IMR-90 (cell line): ENCODE results near the gene REPIN1. TPM values are rescaled to one million over a fixed set of nuclear protein-coding genes. Genes with fewer than 3 reads are reported as not detected.

ENCODE experiments used
- ATAC-seq: fragments of 200-7000 bp; cut with Tn5 transposase; 2 replicates; pipeline ENCODE4 v1.9.1; 2020; ENCODE audit warnings: low read depth, mild to moderate bottlenecking, moderate library complexity
- BruUV-seq: library from RNA; stranded (reverse); fragments of 400-500 nt; replicated peaks from 2 replicates; lab custom pipeline; 2021; lab: Mats Ljungman, UMichigan
- CTCF ChIA-PET: fragments of 300-600 bp; formaldehyde crosslinking; extraction: SDS; loops from one replicate; lab custom pipeline; 2021; ENCODE audit warnings: antibody characterized with exemption; lab: Yijun Ruan, JAX
- POLR2A ChIA-PET: fragments of 300-600 bp; sonication (Branson Sonifier 250); formaldehyde crosslinking; loops from one replicate; lab custom pipeline; 2022; ENCODE audit warnings: antibody characterized with exemption; ENCODE audit not compliant: unreplicated experiment; lab: Charles Lee
- DNase-seq: peaks from one replicate; pipeline ENCODE4 v3.0.0; 2013
- H2AFZ ChIP-seq: replicated peaks from 2 replicates; pipeline ENCODE3; 2013; ENCODE audit warnings: low read length, mild to moderate bottlenecking; ENCODE audit not compliant: poor library complexity
- H2AK5ac ChIP-seq: 2 replicates; pipeline ENCODE4 v1.6.1; 2013; ENCODE audit warnings: low read depth, low read length, inconsistent platforms
- H2AK9ac ChIP-seq: replicated peaks from 2 replicates; pipeline ENCODE3; 2013; ENCODE audit warnings: mild to moderate bottlenecking, low read depth, low read length, moderate library complexity; ENCODE audit not compliant: poor library complexity
- H2BK120ac ChIP-seq: 2 replicates; pipeline ENCODE4 v1.6.1; 2013; ENCODE audit warnings: low read depth, low read length, inconsistent platforms
- H2BK15ac ChIP-seq: 3 replicates; pipeline ENCODE4 v1.6.1; 2013; ENCODE audit warnings: low read depth, low read length, inconsistent platforms
- H2BK20ac ChIP-seq: 2 replicates; pipeline ENCODE4 v1.6.1; 2013; ENCODE audit warnings: low read depth, mild to moderate bottlenecking, inconsistent platforms, low read length, moderate library complexity
- H2BK5ac ChIP-seq: 2 replicates; pipeline ENCODE4 v1.6.1; 2013; ENCODE audit warnings: mild to moderate bottlenecking, low read depth, low read length, inconsistent platforms; ENCODE audit not compliant: poor library complexity, severe bottlenecking
- H3K14ac ChIP-seq: replicated peaks from 2 replicates; pipeline ENCODE4 v1.6.1; 2013; ENCODE audit warnings: low read depth, low read length, inconsistent platforms
- H3K18ac ChIP-seq: 2 replicates; pipeline ENCODE4 v1.6.1; 2013; ENCODE audit warnings: low read depth, low read length, control low read depth
- H3K23ac ChIP-seq: 2 replicates; pipeline ENCODE4 v1.6.1; 2013; ENCODE audit warnings: low read depth, low read length, inconsistent platforms
- H3K27ac ChIP-seq: 2 replicates; pipeline ENCODE4 v1.5.1; 2013; ENCODE audit warnings: mild to moderate bottlenecking, control low read depth, low read length; ENCODE audit not compliant: insufficient read depth
- H3K27me3 ChIP-seq: 2 replicates; pipeline ENCODE4 v1.6.1; 2013; ENCODE audit warnings: low read length; ENCODE audit not compliant: control insufficient read depth, insufficient read depth
- H3K36me3 ChIP-seq: 2 replicates; pipeline ENCODE4 v1.6.1; 2013; ENCODE audit warnings: low read length, mixed read lengths; ENCODE audit not compliant: control insufficient read depth, insufficient read depth
- H3K4ac ChIP-seq: 2 replicates; pipeline ENCODE4 v1.6.1; 2013; ENCODE audit warnings: low read depth, low read length, inconsistent platforms
- H3K4me1 ChIP-seq: 2 replicates; pipeline ENCODE4 v1.6.1; 2013; ENCODE audit warnings: low read length, mixed read lengths; ENCODE audit not compliant: control insufficient read depth, insufficient read depth
- H3K4me2 ChIP-seq: 2 replicates; pipeline ENCODE4 v1.6.1; 2013; ENCODE audit warnings: low read depth, mild to moderate bottlenecking, control low read depth, low read length, moderate library complexity
- H3K4me3 ChIP-seq: 2 replicates; pipeline ENCODE4 v1.5.1; 2013; ENCODE audit warnings: low read depth, mild to moderate bottlenecking, control low read depth, low read length, moderate library complexity; ENCODE audit not compliant: insufficient read depth
- H3K56ac ChIP-seq: 2 replicates; pipeline ENCODE4 v1.6.1; 2013; ENCODE audit warnings: low read length, inconsistent platforms; ENCODE audit not compliant: insufficient read depth; ENCODE audit errors: extremely low read depth
- H3K79me1 ChIP-seq, 2 experiments: 2 replicates each; pipeline ENCODE4 v1.6.1; 2013; ENCODE audit warnings: low read length in 2 of 2, inconsistent platforms in 1 of 2, low read depth in 1 of 2
- H3K9ac ChIP-seq: 2 replicates; pipeline ENCODE4 v1.6.1; 2013; ENCODE audit warnings: low read depth, low read length, control low read depth
- H3K9me1 ChIP-seq: 2 replicates; pipeline ENCODE4 v1.6.1; 2013; ENCODE audit warnings: low read length, inconsistent platforms; ENCODE audit not compliant: insufficient read depth
- H3K9me3 ChIP-seq: 2 replicates; pipeline ENCODE4 v1.6.1; 2013; ENCODE audit warnings: low read length; ENCODE audit not compliant: control insufficient read depth, insufficient read depth
- H4K20me1 ChIP-seq: 2 replicates; pipeline ENCODE4 v1.6.1; 2013; ENCODE audit warnings: low read length, inconsistent platforms; ENCODE audit not compliant: insufficient read depth
- H4K5ac ChIP-seq: 2 replicates; pipeline ENCODE4 v1.6.1; 2013; ENCODE audit warnings: mild to moderate bottlenecking, low read depth, low read length, control low read depth
- H4K8ac ChIP-seq, 2 experiments: 2 replicates each; pipeline ENCODE4 v1.6.1; 2013; ENCODE audit warnings: low read depth in 2 of 2, low read length in 2 of 2, control low read depth in 1 of 2, inconsistent platforms in 1 of 2
- H4K91ac ChIP-seq: 2 replicates; pipeline ENCODE4 v1.6.1; 2013; ENCODE audit warnings: low read depth, low read length, inconsistent platforms; ENCODE audit not compliant: insufficient read depth
- BHLHE40 ChIP-seq: fragments of 150-350 bp; IDR thresholded peaks from 2 replicates; pipeline ENCODE4 v1.6.1; 2016; ENCODE audit warnings: mild to moderate bottlenecking, low read depth, low read length
- CEBPB ChIP-seq: IDR thresholded peaks from 2 replicates; pipeline ENCODE4 v1.6.1; 2012; ENCODE audit warnings: low read depth, low read length, improper control_type of control experiment
- CHD1 ChIP-seq: IDR thresholded peaks from 2 replicates; pipeline ENCODE4 v1.6.1; 2012; ENCODE audit warnings: low read depth, low read length, improper control_type of control experiment
- ELK1 ChIP-seq: fragments of 150-350 bp; IDR thresholded peaks from 2 replicates; pipeline ENCODE4 v1.6.1; 2016; ENCODE audit warnings: low read depth, mild to moderate bottlenecking, low read length, moderate library complexity, borderline replicate concordance
- FOS ChIP-seq: fragments of 150-350 bp; IDR thresholded peaks from 2 replicates; pipeline ENCODE4 v1.6.1; 2016; ENCODE audit warnings: low read depth, low read length
- MAFK ChIP-seq: IDR thresholded peaks from 2 replicates; pipeline ENCODE4 v1.6.1; 2012; ENCODE audit warnings: low read depth, low read length, improper control_type of control experiment
- MAZ ChIP-seq: IDR thresholded peaks from 2 replicates; pipeline ENCODE4 v1.6.1; 2012; ENCODE audit warnings: low read depth, mild to moderate bottlenecking, low read length, improper control_type of control experiment, moderate library complexity, borderline replicate concordance
- MXI1 ChIP-seq: IDR thresholded peaks from 2 replicates; pipeline ENCODE4 v1.6.1; 2012; ENCODE audit warnings: low read depth, mild to moderate bottlenecking, low read length, moderate library complexity, borderline replicate concordance
- NFE2L2 ChIP-seq: fragments of 150-350 bp; IDR thresholded peaks from 2 replicates; pipeline ENCODE4 v1.6.1; 2016; ENCODE audit warnings: low read depth, mild to moderate bottlenecking, low read length
- POLR2A ChIP-seq: IDR thresholded peaks from 2 replicates; pipeline ENCODE4 v1.6.1; 2012; ENCODE audit warnings: mild to moderate bottlenecking, low read depth, low read length
- RAD21 ChIP-seq: IDR thresholded peaks from 2 replicates; pipeline ENCODE4 v1.6.1; 2012; ENCODE audit warnings: low read length, improper control_type of control experiment
- RCOR1 ChIP-seq: IDR thresholded peaks from 2 replicates; pipeline ENCODE4 v1.6.1; 2012; ENCODE audit warnings: mild to moderate bottlenecking, low read length, improper control_type of control experiment; ENCODE audit not compliant: insufficient replicate concordance
- RFX5 ChIP-seq: IDR thresholded peaks from 2 replicates; pipeline ENCODE4 v1.8.0; 2012; ENCODE audit warnings: low read depth, mild to moderate bottlenecking, low read length, moderate library complexity
- SMC3 ChIP-seq: fragments of 150-350 bp; IDR thresholded peaks from 2 replicates; pipeline ENCODE4 v1.6.1; 2016; ENCODE audit warnings: low read depth, mild to moderate bottlenecking, antibody characterized with exemption, low read length, moderate library complexity
- USF2 ChIP-seq: fragments of 150-350 bp; IDR thresholded peaks from 2 replicates; pipeline ENCODE4 v1.6.1; 2017; ENCODE audit warnings: mild to moderate bottlenecking, antibody characterized with exemption, low read length, low read depth
- WGBS, 2 experiments: methylation state at CpG; one replicate each; pipeline versions ENCODE4 v1.1.5 to v1.1.7; 2013; ENCODE audit warnings: missing lambda C conversion rate in 2 of 2; ENCODE audit not compliant: insufficient read length in 1 of 2; ENCODE audit errors: extremely low coverage in 2 of 2; 5-methylcytosine and 5-hydroxymethylcytosine counted together
- dilution Hi-C: fragments of 300-500 bp; cut with HindIII; formaldehyde crosslinking; loops from one replicate; pipeline ENCODE4 v1.14.3; 2018; ENCODE audit warnings: low sequenced_read_pairs; ENCODE audit not compliant: unreplicated experiment
- in situ Hi-C: fragments of 300-500 bp; cut with MboI; formaldehyde crosslinking; loops from 3 replicates; pipeline ENCODE4 v1.14.3; 2019; ENCODE audit warnings: low sequenced_read_pairs, inconsistent platforms, mixed read lengths
- intact Hi-C: fragments of 100-400 bp; cut with micrococcal nuclease; formaldehyde crosslinking; loops from 2 replicates; pipeline ENCODE4 v1.10.0; 2022
- polyA plus RNA-seq, 3 experiments: library from polyadenylated mRNA; depleted of rRNA; stranded (reverse); fragments of >200 nt; gene quantifications; 2 replicates each; pipeline ENCODE4 v1.2.3, GENCODE V29; 2012; ENCODE audit warnings: low replicate concordance in 1 of 3
- total RNA-seq: library from RNA; depleted of rRNA; stranded (reverse); fragments of >200 nt; gene quantifications from 2 replicates; pipeline ENCODE4 v1.2.3, GENCODE V29; 2012

The REPIN1 gene
- total and polyA plus RNA-seq, 2 of the 4 experiments (the other 2 are of a cell fraction), result 19.4 to 50.6 TPM

GRCh38 chr7:150371131-150371995 lies 2.7 kb downstream of the REPIN1 start:
- no peaks in the 10 kb centered on the region for H3K9me3 ChIP-seq
- H4K8ac ChIP-seq, result 0 out of 4 replicates have a peak overlapping the region, but pooled peaks of 1 of the 2 experiments have one; percentile 5
- ATAC-seq, result no peak
- H2BK15ac ChIP-seq, result no peak overlapping the region
- peaks cover 9% of the 10 kb centered on the region for H4K20me1 ChIP-seq
- no peak overlapping the region for H2AK5ac ChIP-seq
- H3K27ac ChIP-seq, result peak overlapping the region; percentile 63; the same call in 1 of the 2 replicates
- no TSS peak for BruUV-seq
- no peak for TF ChIP-seq BHLHE40
- no peak for TF ChIP-seq RFX5
- no peak for TF ChIP-seq CHD1
- TF ChIP-seq FOS, result no peak
- no peak for TF ChIP-seq RAD21
- TF ChIP-seq CEBPB, result no peak
- TF ChIP-seq POLR2A, result no peak
- TF ChIP-seq NFE2L2, result no peak
- no peak for TF ChIP-seq USF2
- TF ChIP-seq MAZ, result no peak
- TF ChIP-seq MXI1, result no peak
- no peak for TF ChIP-seq ELK1
- no peak for TF ChIP-seq RCOR1
- no peak for TF ChIP-seq SMC3
- no peak for TF ChIP-seq MAFK
- H3K79me1 ChIP-seq, result peaks cover 21 to 44% of the 10 kb centered on the region in 2 experiments; a peak in 3 of 4 replicates
- WGBS, 2 experiments, result 92% methylated on average over 33 of the region's 48 CpGs; no CpG with 5 or more reads in 1 of the 2 experiments
- no peak overlapping the region for H2BK120ac ChIP-seq
- H4K5ac ChIP-seq, result no peak overlapping the region
- H3K18ac ChIP-seq, result no peak overlapping the region
- dilution Hi-C loops, result no loop called here
- ChIA-PET POLR2A (interaction anchor here (0.5 kb wide), 1 partner anchor 18 kb away, joined by 3 read pairs; no protein-coding TSS in a partner anchor), CTCF (interaction anchor here (0.5 to 1.2 kb wide), 3 partner anchors 15 to 28 kb away, joined by 3 read pairs; no protein-coding TSS in a partner anchor)
- H3K14ac ChIP-seq, result no peak overlapping the region
- in situ Hi-C loops, result no loop called here
- H3K56ac ChIP-seq, result no peak overlapping the region
- no peak overlapping the region for H3K4me3 ChIP-seq
- no peak overlapping the region; the same call in 1 of the 2 replicates for H2BK20ac ChIP-seq
- peaks cover 38% of the 10 kb centered on the region for H3K36me3 ChIP-seq
- H3K9me1 ChIP-seq, result no peaks in the 10 kb centered on the region; the same call in 1 of the 2 replicates
- H2AFZ ChIP-seq, result peak overlapping the region; percentile 54
- peak overlapping the region; percentile 31 for H2BK5ac ChIP-seq
- no peak for DNase-seq
- H2AK9ac ChIP-seq, result peak overlapping the region; percentile 80
- H3K23ac ChIP-seq, result no peak overlapping the region
- no peaks in the 10 kb centered on the region for H3K27me3 ChIP-seq
- peaks cover 18% of the 10 kb centered on the region for H3K4me1 ChIP-seq
- no peak overlapping the region; the same call in 1 of the 2 replicates for H3K4me2 ChIP-seq
- peak overlapping the region; percentile 20; the same call in 1 of the 2 replicates for H3K9ac ChIP-seq
- H4K91ac ChIP-seq, result no peak overlapping the region
- peak overlapping the region; percentile 67 for H3K4ac ChIP-seq
- intact Hi-C loops, result no loop called here
